IMR-90 (cell line): ENCODE measurements around the gene PGS1. TPM values are rescaled to one million over a fixed set of nuclear protein-coding genes. Genes with fewer than 3 reads are reported as not detected.

Source experiments
- polyA plus RNA-seq, 3 experiments: library from polyadenylated mRNA; depleted of rRNA; stranded (reverse); fragments of >200 nt; gene quantifications; 2 replicates each; pipeline ENCODE4 v1.2.3, GENCODE V29; 2012; ENCODE audit warnings: low replicate concordance in 1 of 3
- total RNA-seq: library from RNA; depleted of rRNA; stranded (reverse); fragments of >200 nt; gene quantifications from 2 replicates; pipeline ENCODE4 v1.2.3, GENCODE V29; 2012
- TF ChIP-seq, protein P1 (sequence below): conservative IDR thresholded peaks from 2 replicates; pipeline ENCODE4 v1.5.1; 2012; ENCODE audit warnings: mild to moderate bottlenecking, low read depth, low read length, improper control_type of control experiment

PGS1 gene
- total and polyA plus RNA-seq, 2 of the 4 experiments (the other 2 are of a cell fraction): 18.5 to 43.2 TPM

DNA sequence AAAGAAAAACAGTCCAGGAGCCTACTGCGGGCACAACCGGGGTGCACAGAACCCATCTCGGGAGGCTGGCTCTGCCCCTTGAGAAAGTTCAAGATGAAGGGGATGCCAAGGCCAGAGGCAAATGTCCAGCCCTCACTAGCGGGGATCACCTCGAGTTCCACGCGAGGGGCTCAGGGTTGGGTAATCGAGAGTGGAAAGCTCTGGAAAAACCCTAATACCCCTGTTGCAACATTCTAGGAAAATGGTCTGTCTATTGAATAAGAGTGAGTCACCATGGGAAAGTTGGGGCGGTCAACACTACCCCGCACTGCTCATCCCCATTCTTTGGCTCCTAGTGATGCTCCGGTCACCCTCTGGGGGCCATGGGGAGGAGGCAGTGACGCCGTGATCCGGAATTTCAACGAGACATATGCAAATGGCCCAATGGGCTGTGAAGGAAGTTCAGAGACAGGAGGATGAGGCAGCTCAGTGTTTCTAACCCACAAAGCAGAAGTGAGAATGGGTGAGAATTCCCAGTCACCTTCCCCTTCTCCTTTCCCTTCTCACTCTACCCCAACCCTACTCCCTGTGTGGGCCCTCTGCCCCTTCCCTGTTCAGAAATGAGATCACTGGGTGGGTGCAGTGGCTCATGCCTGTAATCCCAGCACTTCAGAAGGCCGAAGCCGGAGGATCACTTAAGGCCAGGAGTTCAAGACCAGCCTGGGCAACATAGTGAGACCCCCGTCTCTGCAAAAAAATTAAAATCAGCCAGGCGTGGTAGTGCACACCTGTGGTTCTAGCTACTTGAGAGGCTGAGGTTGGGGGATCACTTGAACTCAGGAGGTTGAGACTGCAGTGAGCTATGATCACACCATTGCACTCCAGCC lies 41.0 kb upstream of the PGS1 start (continued):
- TF ChIP-seq, protein P1, sequence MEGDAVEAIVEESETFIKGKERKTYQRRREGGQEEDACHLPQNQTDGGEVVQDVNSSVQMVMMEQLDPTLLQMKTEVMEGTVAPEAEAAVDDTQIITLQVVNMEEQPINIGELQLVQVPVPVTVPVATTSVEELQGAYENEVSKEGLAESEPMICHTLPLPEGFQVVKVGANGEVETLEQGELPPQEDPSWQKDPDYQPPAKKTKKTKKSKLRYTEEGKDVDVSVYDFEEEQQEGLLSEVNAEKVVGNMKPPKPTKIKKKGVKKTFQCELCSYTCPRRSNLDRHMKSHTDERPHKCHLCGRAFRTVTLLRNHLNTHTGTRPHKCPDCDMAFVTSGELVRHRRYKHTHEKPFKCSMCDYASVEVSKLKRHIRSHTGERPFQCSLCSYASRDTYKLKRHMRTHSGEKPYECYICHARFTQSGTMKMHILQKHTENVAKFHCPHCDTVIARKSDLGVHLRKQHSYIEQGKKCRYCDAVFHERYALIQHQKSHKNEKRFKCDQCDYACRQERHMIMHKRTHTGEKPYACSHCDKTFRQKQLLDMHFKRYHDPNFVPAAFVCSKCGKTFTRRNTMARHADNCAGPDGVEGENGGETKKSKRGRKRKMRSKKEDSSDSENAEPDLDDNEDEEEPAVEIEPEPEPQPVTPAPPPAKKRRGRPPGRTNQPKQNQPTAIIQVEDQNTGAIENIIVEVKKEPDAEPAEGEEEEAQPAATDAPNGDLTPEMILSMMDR: no peak
